Body of pancreas (tissue), 4 donors: ENCODE results near the gene BTG3.

ENCODE experiments used
- CTCF ChIP-seq, 7 experiments: fragments of 450-650 bp in 4 of 7; fragments of 200-600 bp in 3 of 7; sonication (generic) in 3 of 7; IDR thresholded peaks; one replicate each; pipeline ENCODE4 v1.5.1; 2016 to 2019; ENCODE audit warnings: antibody characterized with exemption in 7 of 7
- POLR2A ChIP-seq, 3 donors: fragments of 450-650 bp; IDR thresholded peaks; one replicate each; pipeline ENCODE4 v1.6.1; 2016; ENCODE audit warnings: antibody characterized with exemption in 3 of 3, mild to moderate bottlenecking in 2 of 3

- TF ChIP-seq CTCF (IDR thresholded peaks at IDR 0.05) (no peak), POLR2A (IDR thresholded peaks at IDR 0.05) (no peak)
Observed at GRCh38 chr21:17622018-17622417, 9.3 kb upstream of the BTG3 start.
